ENCODE results near the gene TDRD3. TPM values are rescaled to one million over a fixed set of nuclear protein-coding genes. Genes with fewer than 3 reads are reported as not detected.
"Not testable (repeated sequence)": the region's sequence is repeated elsewhere in the genome, so short reads cannot be mapped to it uniquely, and the experiment has no call there.

The TDRD3 gene
- total RNA-seq, 1 experiment from 2014 or later, result 10.8 TPM

- in situ Hi-C loops (cut with HindIII; ENCODE audit: low pct_unique_long_range_greater_than_20kb, low sequenced_read_pairs), result no loop called here
- POLR2A ChIA-PET, result no interaction called here
- Histone ChIP-seq H3K9me3 (ENCODE audit: control insufficient read depth, insufficient read depth, low read depth, low read length) (no peaks in the 10 kb centered on the region), H3K36me3 (ENCODE audit: control insufficient read depth, insufficient read depth, low read length) (no peaks in the 10 kb centered on the region), H3K4me1 (ENCODE audit: control insufficient read depth, insufficient read depth, low read length) (no peaks in the 10 kb centered on the region), H3K4me3 (ENCODE audit: low read depth in 2 of 2, low read length in 2 of 2) (no peak overlapping the region), H3K27ac (ENCODE audit: low read length) (no peak overlapping the region), H3K27me3 (ENCODE audit: control insufficient read depth, insufficient read depth, low read length) (no peaks in the 10 kb centered on the region)
- ATAC-seq, result no peak
- no TSS peak for BruUV-seq (replicated peaks)
- no peak for DNase-seq (ENCODE audit: low read depth, low spot score)
- CTCF ChIA-PET, result no interaction called here
- intact Hi-C loops (cut with micrococcal nuclease; ENCODE audit: unreplicated experiment), result no loop called here
- TF ChIP-seq SIN3A (IDR thresholded peaks at IDR 0.05; ENCODE audit: borderline replicate concordance, insufficient read depth, low read depth, low read length) (no peak), CTCF (IDR thresholded peaks at IDR 0.05) (no peak), POLR2AphosphoS5 (IDR thresholded peaks at IDR 0.05; ENCODE audit: low read depth, low read length) (no peak), REST (IDR thresholded peaks at IDR 0.05; ENCODE audit: insufficient read depth in 1 of 2, low read depth in 2 of 2, low read length in 1 of 2) (no peak), TCF7L2 (IDR thresholded peaks at IDR 0.05; ENCODE audit: low read depth, low read length) (no peak)
These were observed 24.9 kb upstream of the TDRD3 start for GRCh38 chr13:60372141-60372540.

- H3K36me3 ChIP-seq (ENCODE audit: control insufficient read depth, insufficient read depth, low read length); H3K9me3 ChIP-seq (ENCODE audit: control insufficient read depth, insufficient read depth, low read depth, low read length); BruUV-seq (replicated peaks); POLR2A ChIA-PET; H3K4me1 ChIP-seq (ENCODE audit: control insufficient read depth, insufficient read depth, low read length); CTCF ChIA-PET; intact Hi-C loops (cut with micrococcal nuclease; ENCODE audit: unreplicated experiment); in situ Hi-C loops (cut with HindIII; ENCODE audit: low pct_unique_long_range_greater_than_20kb, low sequenced_read_pairs); DNase-seq (ENCODE audit: low read depth, low spot score); H3K27ac ChIP-seq (ENCODE audit: low read length); ATAC-seq; H3K27me3 ChIP-seq (ENCODE audit: control insufficient read depth, insufficient read depth, low read length); H3K4me3 ChIP-seq (ENCODE audit: low read depth in 2 of 2, low read length in 2 of 2): not testable (repeated sequence)
These were observed 17.7 kb upstream of the TDRD3 start for GRCh38 chr13:60379282-60379681.

- Histone ChIP-seq H3K27me3 (ENCODE audit: control insufficient read depth, insufficient read depth, low read length) (no peaks in the 10 kb centered on the region; the same call in 1 of the 2 replicates), H3K9me3 (ENCODE audit: control insufficient read depth, insufficient read depth, low read depth, low read length) (no peaks in the 10 kb centered on the region), H3K27ac (ENCODE audit: low read length) (no peak overlapping the region), H3K4me3 (ENCODE audit: low read depth in 2 of 2, low read length in 2 of 2) (no peak overlapping the region), H3K4me1 (ENCODE audit: control insufficient read depth, insufficient read depth, low read length) (no peaks in the 10 kb centered on the region), H3K36me3 (ENCODE audit: control insufficient read depth, insufficient read depth, low read length) (no peaks in the 10 kb centered on the region)
- ChIA-PET CTCF (no interaction called here), POLR2A (no interaction called here)
- ATAC-seq (no peak), DNase-seq (ENCODE audit: low read depth, low spot score) (no peak)
- intact Hi-C loops (cut with micrococcal nuclease; ENCODE audit: unreplicated experiment) (no loop called here), in situ Hi-C loops (cut with HindIII; ENCODE audit: low pct_unique_long_range_greater_than_20kb, low sequenced_read_pairs) (no loop called here)
- BruUV-seq (replicated peaks), result no TSS peak
- TF ChIP-seq POLR2AphosphoS5 (IDR thresholded peaks at IDR 0.05; ENCODE audit: low read depth, low read length), result no peak
- TF ChIP-seq SIN3A (IDR thresholded peaks at IDR 0.05; ENCODE audit: borderline replicate concordance, insufficient read depth, low read depth, low read length), result no peak
- no peak for TF ChIP-seq REST (IDR thresholded peaks at IDR 0.05; ENCODE audit: insufficient read depth in 1 of 2, low read depth in 2 of 2, low read length in 1 of 2)
- no peak for TF ChIP-seq CTCF (IDR thresholded peaks at IDR 0.05)
- no peak for TF ChIP-seq TCF7L2 (IDR thresholded peaks at IDR 0.05; ENCODE audit: low read depth, low read length)
These were observed 17.0 kb upstream of the TDRD3 start for GRCh38 chr13:60379837-60380565.

All from Panc1 (cell line).